Hindlimb muscle (tissue), 1 donor: Measurements from ENCODE around the gene ITGA2B. TPM values are rescaled to one million over a fixed set of nuclear protein-coding genes. Genes with fewer than 3 reads are reported as not detected.
A peak's percentile ranks its signal among the peaks of the same experiment; 100 is the strongest.
"Not testable (repeated sequence)": the region's sequence is repeated elsewhere in the genome, so short reads cannot be mapped to it uniquely, and the experiment has no call there.

ENCODE experiments used
- DNase-seq: peaks from one replicate; pipeline ENCODE4 v3.0.0-alpha.2; 2013
- polyA plus RNA-seq: library from polyadenylated mRNA; unstranded; fragments of 120-200 nt; gene quantifications from one replicate; pipeline ENCODE4 v1.2.1, GENCODE V29; 2013; ENCODE audit not compliant: insufficient read length

ITGA2B gene
- polyA plus RNA-seq, 1 donor = 3.8 TPM

- DNase-seq = not testable (repeated sequence)
These were observed 59.9 kb downstream of the ITGA2B start for GRCh38 chr17:44329516-44329915.

DNA sequence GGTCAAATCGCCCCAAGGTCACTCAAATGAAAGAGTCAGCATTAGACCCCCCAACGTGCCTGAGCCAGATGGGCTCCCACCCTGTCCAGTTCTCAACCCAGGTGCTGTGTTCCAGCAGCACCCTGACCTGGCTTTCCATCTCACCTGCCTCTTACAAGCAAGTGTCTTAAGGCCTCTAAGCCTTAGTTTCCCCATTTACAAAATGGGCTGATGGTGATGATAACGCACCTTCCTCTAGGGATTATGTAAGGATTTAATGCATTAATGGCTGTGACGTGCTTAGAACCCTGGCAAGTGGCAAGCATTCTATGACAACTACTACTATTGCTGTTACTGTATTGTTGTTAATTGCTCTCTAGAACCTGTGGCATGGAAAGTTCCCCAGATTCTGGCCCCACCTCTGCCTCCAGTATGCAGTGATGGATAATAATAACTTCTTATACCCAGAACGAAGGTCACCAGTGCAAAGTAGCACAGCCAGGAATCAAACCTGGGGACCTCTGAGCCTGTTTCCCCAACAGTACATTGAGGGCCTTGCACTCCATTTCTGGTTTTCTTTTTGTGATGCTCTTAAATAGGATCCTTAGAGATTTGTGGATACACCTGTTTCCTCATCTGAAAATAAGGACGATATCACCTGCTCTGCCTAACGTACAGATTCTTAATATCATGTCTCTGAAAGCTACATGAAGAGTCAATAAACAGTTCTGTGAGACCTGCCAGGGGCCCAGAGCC is 61.6 kb downstream of the ITGA2B start:
- no peak for DNase-seq

DNA sequence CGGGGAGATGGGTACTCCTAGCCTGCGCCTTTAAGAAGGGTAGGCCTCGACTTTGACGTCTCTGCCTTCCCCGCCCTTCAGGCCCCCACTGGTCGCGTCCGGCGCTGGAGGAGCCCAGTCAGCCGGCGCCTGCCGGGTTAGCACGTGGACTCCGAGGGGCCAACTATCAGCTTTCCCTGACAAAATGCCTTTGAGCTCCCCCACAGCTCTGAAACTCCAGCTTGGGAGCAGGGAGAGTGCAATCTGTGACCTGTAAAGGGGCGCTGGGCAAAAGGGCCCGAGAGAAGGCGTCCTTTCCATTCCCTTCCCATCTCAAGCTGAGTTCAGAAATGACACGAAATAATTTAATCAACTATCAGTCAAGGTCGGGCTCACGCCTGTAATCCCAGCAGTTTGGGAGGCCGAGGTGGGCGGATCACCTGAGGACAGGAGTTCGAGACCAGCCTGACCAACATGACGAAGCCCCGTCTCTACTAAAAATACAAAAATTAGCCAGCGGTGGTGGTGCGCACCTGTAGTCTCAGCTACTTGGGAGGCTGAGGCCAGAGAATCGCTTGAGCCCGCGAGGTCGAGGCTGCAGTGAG is 62.5 kb downstream of the ITGA2B start:
- peak; percentile 97 for DNase-seq

DNA sequence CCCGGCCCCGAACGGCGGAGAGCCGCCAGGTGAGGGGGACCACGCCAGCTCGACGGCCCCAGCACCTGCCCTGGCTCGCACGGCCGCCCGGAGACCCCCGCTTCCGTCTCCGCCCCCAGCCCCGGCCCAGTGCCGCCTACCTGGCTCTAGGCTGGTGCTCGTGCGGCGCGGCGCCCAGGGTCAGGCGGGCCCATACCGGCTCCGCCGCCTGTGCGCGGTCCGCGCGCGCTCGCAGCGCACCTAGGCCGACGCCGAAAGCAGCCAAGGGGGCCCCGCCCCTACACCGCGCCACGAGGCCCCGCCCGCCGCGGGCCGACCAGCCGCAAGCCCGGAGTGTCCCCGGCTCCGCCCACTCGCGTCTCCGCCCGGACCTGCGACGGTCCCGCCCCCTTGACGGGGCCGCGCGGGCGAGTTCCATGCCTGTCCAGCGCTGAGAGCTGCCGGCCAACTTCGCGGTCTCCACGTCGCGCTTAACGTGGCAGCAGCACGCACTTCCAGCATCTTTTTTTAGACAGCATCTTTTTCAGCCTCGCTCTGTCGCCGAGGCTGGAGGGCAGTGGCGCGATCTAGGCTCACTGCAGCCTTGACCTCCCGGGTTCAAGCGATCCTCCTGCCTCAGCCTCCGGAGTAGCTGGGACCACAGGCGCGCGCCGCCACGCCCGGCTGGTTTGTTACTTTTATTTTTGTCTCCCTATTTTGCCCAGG is 64.7 kb downstream of the ITGA2B start, which contains the start of gene SLC25A39:
TSS of gene SLC25A39 (minus strand) at position 253 of the 705 bp plus-strand sequence. CDS start 1,261 bp downstream, outside the sequence.
- DNase-seq = peak; percentile 95

- no peak for DNase-seq
These were observed 65.3 kb downstream of the ITGA2B start for GRCh38 chr17:44324092-44324570.

DNA sequence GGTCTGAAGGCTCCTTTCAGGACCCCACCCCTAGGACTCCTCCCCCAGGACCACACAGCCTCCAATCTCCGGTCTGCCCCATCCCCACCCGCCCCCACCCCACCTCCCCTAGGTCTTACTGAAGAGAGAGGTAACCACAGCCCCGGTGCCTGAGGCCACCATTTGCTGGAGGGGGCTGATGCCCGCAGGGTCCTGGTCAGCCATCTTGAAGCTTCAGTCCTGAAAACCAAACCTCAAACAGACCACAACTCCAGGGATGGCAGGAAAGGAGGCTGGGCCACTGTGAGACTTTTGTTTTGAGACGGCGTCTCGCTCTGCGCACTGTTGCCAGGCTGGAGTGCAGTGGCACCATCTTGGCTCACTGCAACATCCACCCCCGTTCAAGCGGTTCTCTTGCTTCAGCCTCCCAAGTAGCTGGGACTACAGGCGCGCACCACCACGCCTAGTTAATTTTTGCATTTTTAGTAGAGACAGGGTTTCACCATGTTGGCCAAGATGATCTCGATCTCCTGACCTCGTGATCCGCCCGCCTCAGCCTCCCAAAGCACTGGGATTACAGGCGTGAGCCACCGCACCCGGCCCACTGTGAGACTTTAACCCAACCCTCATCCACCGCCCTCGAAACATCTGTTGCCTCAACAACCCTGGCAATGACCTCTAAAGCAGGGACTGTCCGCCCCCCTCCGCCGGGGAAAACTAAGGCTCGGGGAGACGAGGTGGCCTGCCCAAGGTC is 65.9 kb downstream of the ITGA2B start:
- no peak for DNase-seq

DNA sequence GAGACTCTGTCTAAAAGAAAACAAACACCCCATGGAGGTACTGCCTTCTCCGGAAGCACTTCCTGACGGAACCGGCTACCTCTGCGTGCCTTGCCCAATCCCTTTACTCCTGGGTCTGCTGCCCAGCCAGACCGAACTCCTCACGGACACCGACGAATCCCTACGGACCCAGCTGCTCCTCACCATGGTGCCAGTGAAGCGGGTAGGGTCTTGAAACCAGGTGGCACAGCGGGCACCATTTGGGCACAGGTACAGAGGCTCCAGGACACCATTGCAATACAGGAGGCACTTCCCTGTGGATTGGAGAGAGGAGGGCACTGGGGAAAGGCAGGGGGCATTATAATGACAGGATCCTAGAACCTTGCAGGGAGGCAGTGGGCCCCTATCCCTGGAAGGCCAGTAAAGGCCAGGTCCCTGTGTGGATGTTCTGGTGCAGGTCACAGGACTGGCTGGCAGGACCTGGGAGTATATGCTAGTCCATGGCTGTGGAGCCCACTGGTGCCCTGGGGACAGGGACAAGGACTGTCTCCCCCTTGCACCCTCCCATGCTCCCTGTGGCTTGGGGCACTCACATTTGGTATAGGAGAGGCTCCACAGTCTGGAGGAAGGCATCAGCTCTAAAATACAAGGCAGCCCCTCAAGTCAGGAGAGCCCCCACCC is 67.1 kb downstream of the ITGA2B start:
- no peak for DNase-seq

Other genes starting within 250 kb of the ITGA2B start
- gene HROB, start 247.7 kb downstream of the ITGA2B start, polyA plus RNA-seq = 2.7 TPM
- 26.9 TPM for gene ASB16, start 218.9 kb downstream of the ITGA2B start, polyA plus RNA-seq
- gene TMUB2, start 202.7 kb downstream of the ITGA2B start, polyA plus RNA-seq = 58.1 TPM
- gene ATXN7L3, start 189.8 kb downstream of the ITGA2B start, polyA plus RNA-seq = 59.5 TPM
- 74.0 TPM for gene UBTF, start 170.0 kb downstream of the ITGA2B start, polyA plus RNA-seq
- 9.0 TPM for gene SLC4A1, start 121.5 kb downstream of the ITGA2B start, polyA plus RNA-seq
- 1.1 TPM for gene RUNDC3A, start 81.0 kb downstream of the ITGA2B start, polyA plus RNA-seq
- gene SLC25A39, start 64.8 kb downstream of the ITGA2B start, polyA plus RNA-seq = 54.8 TPM
- gene GRN, start 44.3 kb downstream of the ITGA2B start, polyA plus RNA-seq = 277 TPM
- 166 TPM for gene FAM171A2, start 25.8 kb downstream of the ITGA2B start, polyA plus RNA-seq
- 34.8 TPM for gene GPATCH8, start 113.8 kb upstream of the ITGA2B start, polyA plus RNA-seq
- 13.9 TPM for gene FZD2, start 167.8 kb upstream of the ITGA2B start, polyA plus RNA-seq